OCI-LY7 (cell line): ENCODE results near the gene CFAP161. TPM values are rescaled to one million over a fixed set of nuclear protein-coding genes. Genes with fewer than 3 reads are reported as not detected.

Experiments
- BruUV-seq: library from RNA; stranded (reverse); fragments of 400-500 nt; replicated peaks from 2 replicates; lab custom pipeline; 2021; lab: Mats Ljungman, UMichigan
- CTCF ChIA-PET: fragments of 300-600 bp; sonication (Branson Sonifier 250); formaldehyde crosslinking; loops from one replicate; lab custom pipeline; 2022; ENCODE audit warnings: antibody characterized with exemption; ENCODE audit not compliant: unreplicated experiment; lab: Charles Lee
- POLR2A ChIA-PET: fragments of 300-600 bp; sonication (Branson Sonifier 250); formaldehyde crosslinking; loops from one replicate; lab custom pipeline; 2022; ENCODE audit warnings: antibody characterized with exemption; lab: Charles Lee
- DNase-seq: peaks from one replicate; pipeline ENCODE4 v3.0.0-alpha.2; 2015; ENCODE audit warnings: low spot score
- H2AFZ ChIP-seq: fragments of 200-600 bp; sonication (generic), shearing (Covaris generic); 2 replicates; pipeline ENCODE4 v1.6.1; 2014; ENCODE audit warnings: mild to moderate bottlenecking, antibody characterized with exemption, low read length, moderate library complexity
- H3K27ac ChIP-seq: fragments of 200-600 bp; sonication (generic); 2 replicates; pipeline ENCODE4 v1.5.1; 2014; ENCODE audit warnings: mixed run types, low read depth, mild to moderate bottlenecking, moderate library complexity, low read length, inconsistent platforms; ENCODE audit not compliant: poor library complexity, severe bottlenecking
- H3K36me3 ChIP-seq: fragments of 200-600 bp; sonication (generic); 2 replicates; pipeline ENCODE4 v1.6.1; 2014; ENCODE audit warnings: mild to moderate bottlenecking, antibody characterized with exemption, low read length, moderate library complexity, mixed read lengths; ENCODE audit not compliant: insufficient read depth
- H3K4me1 ChIP-seq: fragments of 200-600 bp; sonication (generic); 2 replicates; pipeline ENCODE4 v1.5.1; 2014; ENCODE audit warnings: mild to moderate bottlenecking, low read length; ENCODE audit not compliant: insufficient read depth, poor library complexity, severe bottlenecking
- H3K4me2 ChIP-seq: fragments of 200-600 bp; sonication (generic); 2 replicates; pipeline ENCODE4 v1.6.1; 2014; ENCODE audit warnings: mild to moderate bottlenecking, low read length
- H3K4me3 ChIP-seq: fragments of 200-600 bp; sonication (generic); 2 replicates; pipeline ENCODE4 v1.5.1; 2014; ENCODE audit warnings: mild to moderate bottlenecking, low read depth, low read length; ENCODE audit not compliant: poor library complexity, severe bottlenecking
- H3K79me2 ChIP-seq: fragments of 200-600 bp; sonication (generic); 2 replicates; pipeline ENCODE4 v1.6.1; 2016; ENCODE audit warnings: low read depth, mild to moderate bottlenecking, low read length, moderate library complexity, mixed read lengths; ENCODE audit not compliant: insufficient read depth
- H3K9me2 ChIP-seq: fragments of 200-600 bp; sonication (generic); 2 replicates; pipeline ENCODE4 v1.6.1; 2016; ENCODE audit warnings: mild to moderate bottlenecking, low read length, mixed read lengths; ENCODE audit not compliant: insufficient read depth
- H3K9me3 ChIP-seq: fragments of 200-600 bp; sonication (generic); 2 replicates; pipeline ENCODE4 v1.6.1; 2014; ENCODE audit warnings: mild to moderate bottlenecking, mixed run types, low read length, mixed read lengths
- H4K20me1 ChIP-seq: fragments of 200-600 bp; sonication (generic); 2 replicates; pipeline ENCODE4 v1.6.1; 2014; ENCODE audit warnings: mild to moderate bottlenecking, antibody characterized with exemption, low read length, moderate library complexity, mixed read lengths; ENCODE audit not compliant: insufficient read depth
- EZH2phosphoT487 ChIP-seq: fragments of 200-600 bp; sonication (generic); IDR thresholded peaks from 2 replicates; pipeline ENCODE4 v1.6.1; 2018; ENCODE audit warnings: low read depth, borderline replicate concordance, mild to moderate bottlenecking, mixed run types, antibody characterized with exemption, low read length, moderate library complexity, mixed read lengths
- intact Hi-C: fragments of 100-400 bp; cut with micrococcal nuclease; formaldehyde crosslinking; loops from one replicate; pipeline ENCODE4 v1.10.0; 2022; ENCODE audit not compliant: unreplicated experiment
- total RNA-seq, 2 experiments: library from RNA; depleted of rRNA in 1 of 2; stranded (reverse); fragments of >200 nt in 1 of 2; shearing (Covaris generic) in 1 of 2; gene quantifications; 2 replicates each; pipeline ENCODE4 v1.2.3, GENCODE V29; 2014 to 2022
- TF ChIP-seq, protein P1 (sequence below): fragments of 200-600 bp; sonication (generic); conservative IDR thresholded peaks from 2 replicates; pipeline ENCODE4 v1.5.1; 2014; ENCODE audit warnings: mild to moderate bottlenecking, antibody characterized with exemption, low read length, moderate library complexity, mixed read lengths

The CFAP161 gene
- total RNA-seq, 2 experiments from 2014 or later: not detected

DNA sequence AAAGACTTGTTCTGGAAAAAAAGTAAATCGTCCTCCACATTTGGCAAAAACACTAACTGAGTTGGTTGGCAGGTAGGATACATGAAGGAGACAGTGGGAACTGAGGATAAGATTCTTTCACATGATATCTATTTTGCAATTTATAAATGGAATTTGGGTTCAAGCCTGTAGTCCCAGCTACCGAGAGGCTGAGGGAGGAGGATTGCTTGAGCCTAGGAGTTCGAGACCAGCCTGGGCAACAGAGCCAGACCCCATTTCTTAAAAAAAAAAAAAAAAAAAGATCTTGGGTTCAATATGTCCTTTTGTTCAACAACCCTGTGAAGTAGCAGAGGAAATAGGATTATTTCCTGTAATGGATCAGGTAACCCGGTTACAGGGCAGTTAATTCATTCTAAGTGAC lies 35.7 kb upstream of the CFAP161 start:
- Histone ChIP-seq H3K4me1 (no peaks in the 10 kb centered on the region), H3K36me3 (no peaks in the 10 kb centered on the region), H3K4me2 (no peak overlapping the region), H2AFZ (no peak overlapping the region), H3K27ac (no peak overlapping the region), H3K4me3 (no peak overlapping the region), H4K20me1 (no peaks in the 10 kb centered on the region), H3K9me2 (no peaks in the 10 kb centered on the region), H3K9me3 (no peaks in the 10 kb centered on the region), H3K79me2 (no peaks in the 10 kb centered on the region)
- no peak for DNase-seq
- no peak for TF ChIP-seq EZH2phosphoT487
- TF ChIP-seq, protein P1, sequence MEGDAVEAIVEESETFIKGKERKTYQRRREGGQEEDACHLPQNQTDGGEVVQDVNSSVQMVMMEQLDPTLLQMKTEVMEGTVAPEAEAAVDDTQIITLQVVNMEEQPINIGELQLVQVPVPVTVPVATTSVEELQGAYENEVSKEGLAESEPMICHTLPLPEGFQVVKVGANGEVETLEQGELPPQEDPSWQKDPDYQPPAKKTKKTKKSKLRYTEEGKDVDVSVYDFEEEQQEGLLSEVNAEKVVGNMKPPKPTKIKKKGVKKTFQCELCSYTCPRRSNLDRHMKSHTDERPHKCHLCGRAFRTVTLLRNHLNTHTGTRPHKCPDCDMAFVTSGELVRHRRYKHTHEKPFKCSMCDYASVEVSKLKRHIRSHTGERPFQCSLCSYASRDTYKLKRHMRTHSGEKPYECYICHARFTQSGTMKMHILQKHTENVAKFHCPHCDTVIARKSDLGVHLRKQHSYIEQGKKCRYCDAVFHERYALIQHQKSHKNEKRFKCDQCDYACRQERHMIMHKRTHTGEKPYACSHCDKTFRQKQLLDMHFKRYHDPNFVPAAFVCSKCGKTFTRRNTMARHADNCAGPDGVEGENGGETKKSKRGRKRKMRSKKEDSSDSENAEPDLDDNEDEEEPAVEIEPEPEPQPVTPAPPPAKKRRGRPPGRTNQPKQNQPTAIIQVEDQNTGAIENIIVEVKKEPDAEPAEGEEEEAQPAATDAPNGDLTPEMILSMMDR: no peak
- ChIA-PET POLR2A (no interaction called here), CTCF (no interaction called here)
- BruUV-seq: no TSS peak
- intact Hi-C loops: no loop called here

DNA sequence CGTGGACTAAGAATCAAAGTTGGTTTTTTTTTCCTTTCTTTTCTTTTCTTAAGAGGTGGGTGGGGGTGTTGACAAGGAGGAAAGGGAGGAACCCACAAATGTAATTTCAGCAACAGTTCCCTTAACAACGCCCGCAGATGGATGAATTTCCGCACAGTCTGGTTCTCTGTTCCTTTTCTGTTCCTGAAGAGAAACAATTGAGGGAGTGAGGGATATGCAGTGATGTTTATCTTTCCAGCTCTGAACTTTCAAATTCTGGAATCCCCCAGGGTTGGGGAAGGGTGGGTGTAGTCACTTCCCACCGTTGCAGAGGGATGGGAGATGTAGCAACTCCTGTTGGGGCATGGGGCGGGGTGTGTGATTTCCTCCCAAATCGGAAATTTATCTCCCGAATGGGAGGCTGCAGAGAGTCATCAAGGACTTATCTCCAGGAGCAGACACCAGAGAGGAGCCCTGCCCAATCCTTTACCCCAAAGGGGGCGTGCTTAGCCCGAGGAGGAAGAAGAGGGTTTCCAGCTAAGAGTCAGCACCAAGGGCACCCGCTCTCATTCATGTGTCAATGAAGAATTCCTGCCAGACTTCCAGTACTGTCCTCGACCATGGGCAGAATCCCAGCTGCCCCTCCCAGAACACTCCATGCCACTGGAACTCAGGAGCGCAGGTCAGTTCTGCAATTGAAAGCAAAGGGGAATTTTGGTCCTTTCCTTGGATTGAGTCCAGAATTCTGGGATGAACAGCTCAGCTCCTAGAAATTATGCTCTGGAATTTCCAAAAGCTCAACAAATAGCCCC lies 35.0 kb upstream of the CFAP161 start:
- Histone ChIP-seq H3K9me2 (no peaks in the 10 kb centered on the region), H3K4me2 (no peak overlapping the region), H4K20me1 (no peaks in the 10 kb centered on the region), H3K36me3 (no peaks in the 10 kb centered on the region), H2AFZ (no peak overlapping the region), H3K79me2 (no peaks in the 10 kb centered on the region), H3K4me1 (no peaks in the 10 kb centered on the region), H3K9me3 (no peaks in the 10 kb centered on the region), H3K4me3 (no peak overlapping the region), H3K27ac (no peak overlapping the region)
- intact Hi-C loops: no loop called here
- BruUV-seq: no TSS peak
- TF ChIP-seq, protein P1: no peak
- TF ChIP-seq EZH2phosphoT487: no peak
- POLR2A ChIA-PET: no interaction called here
- CTCF ChIA-PET: no interaction called here
- DNase-seq: no peak
